ENCODE results near the gene SPATS2L.

The SPATS2L gene

DNA sequence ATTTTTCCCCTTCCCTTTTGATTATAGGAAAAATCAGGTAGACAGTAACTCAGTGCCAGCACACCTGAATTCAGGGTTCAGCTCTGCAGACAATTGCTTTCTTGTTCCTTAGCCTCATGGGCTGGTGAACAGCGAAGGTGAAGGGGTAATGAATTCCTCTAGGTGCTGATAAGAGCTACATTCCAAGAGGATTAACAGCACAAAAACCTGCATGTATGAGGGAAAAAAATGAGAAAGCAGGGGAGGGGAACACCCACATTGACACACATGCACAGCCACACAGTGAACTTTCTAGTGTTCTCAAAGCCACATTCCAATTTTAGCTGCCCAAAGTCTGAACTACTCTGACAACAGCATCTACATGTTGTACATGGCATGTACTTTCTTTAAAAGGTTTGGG lies 46.1 kb downstream of the SPATS2L start:
- no peak for DNase-seq

DNA sequence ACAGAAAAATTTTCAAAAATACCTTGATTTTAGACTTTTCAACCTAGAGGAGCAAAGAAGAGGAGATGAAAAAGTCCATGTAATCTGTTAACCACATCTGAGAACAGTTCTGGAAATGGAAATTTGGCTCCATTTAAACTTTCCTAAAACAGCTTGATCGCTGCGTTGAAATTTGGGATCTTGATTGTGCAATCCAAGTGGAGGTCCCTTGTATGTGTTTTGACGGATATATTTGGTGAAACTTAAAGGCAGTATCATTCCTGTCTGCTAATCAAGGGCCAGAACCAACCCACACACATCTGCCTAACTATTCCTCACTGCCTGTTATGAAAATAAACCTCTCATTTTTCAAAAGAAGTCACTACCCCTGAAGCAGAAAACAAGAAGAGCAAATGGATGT lies 46.6 kb downstream of the SPATS2L start:
- DNase-seq, result no peak

DNA sequence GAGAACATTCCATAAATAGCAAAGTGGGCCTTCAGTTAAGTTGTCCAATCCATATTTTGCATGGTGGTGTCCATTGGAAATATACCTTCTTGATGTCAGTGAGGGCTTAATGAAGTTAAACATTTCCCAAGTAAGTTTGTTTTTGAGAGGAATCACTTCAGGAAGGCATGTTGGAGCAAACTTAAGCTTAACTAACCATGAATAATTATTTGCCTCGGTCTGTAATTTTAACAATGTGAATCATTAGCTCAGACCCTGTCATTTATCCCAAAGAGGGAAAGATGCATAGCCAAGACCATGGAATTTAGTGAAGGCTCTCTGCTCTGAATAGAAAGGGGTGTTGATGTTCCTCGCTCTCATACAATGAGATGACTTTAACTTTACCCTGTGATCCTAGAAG lies 47.4 kb downstream of the SPATS2L start:
- no peak for DNase-seq

DNA sequence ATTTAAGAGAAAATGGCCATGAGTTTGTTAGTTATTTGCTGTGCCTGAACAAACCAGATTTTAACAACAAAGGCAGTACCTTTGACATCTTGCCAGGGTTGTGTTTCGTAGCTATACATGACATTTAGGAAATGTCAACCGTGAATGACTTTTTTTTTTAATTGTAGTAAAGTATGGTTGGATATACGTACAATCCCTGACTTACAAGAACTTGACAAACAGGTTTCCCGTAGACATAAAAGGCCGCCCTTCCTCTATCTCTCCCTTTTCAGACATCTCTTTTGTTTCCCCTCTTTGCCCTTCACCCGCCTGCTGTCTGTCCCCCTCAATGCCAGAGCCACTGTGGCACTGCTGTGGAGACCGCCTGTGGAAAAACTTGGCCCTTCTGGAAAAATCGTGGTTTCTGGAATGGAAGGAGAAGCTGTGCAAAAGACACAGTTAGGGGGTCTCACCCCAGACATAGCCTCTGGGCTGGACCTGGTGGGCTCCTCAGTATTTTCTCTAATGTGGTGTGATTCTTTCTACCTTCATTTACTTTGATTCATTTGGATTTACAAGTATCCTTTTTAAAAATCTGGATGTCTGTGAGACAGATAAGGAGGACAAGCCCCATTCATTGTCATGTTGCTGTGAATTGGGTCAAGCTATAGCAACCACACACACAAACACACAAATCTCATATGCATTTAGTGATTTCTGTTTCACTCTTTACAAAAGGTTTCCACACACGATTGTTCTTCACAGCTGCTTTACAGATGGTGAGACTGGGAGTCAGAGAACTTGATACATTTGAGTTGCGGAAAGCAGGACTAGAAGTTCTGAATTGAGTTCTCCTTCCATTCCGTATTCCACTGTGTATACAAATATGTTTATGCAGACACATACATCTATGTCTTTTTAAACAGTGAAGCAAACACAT lies 48.6 kb downstream of the SPATS2L start:
- no peak for DNase-seq

DNA sequence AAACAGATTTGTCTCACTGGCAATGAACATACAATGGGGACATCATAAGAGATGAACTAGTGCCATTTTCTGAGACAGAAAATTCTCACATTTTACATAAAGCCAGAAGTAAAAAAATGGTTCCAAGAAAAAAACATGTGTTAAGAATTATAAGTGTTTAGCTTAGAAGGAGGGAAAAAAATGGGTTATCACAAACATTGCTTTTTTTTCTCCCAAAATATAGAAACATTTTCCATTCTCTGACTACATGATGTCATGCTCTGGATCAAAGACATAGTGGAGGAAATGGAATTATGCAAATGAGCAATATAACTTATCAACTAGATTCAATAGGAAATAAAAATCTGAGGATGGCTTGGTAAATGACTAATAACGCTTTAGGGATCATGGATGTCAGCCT lies 49.8 kb downstream of the SPATS2L start:
- DNase-seq, result no peak

DNA sequence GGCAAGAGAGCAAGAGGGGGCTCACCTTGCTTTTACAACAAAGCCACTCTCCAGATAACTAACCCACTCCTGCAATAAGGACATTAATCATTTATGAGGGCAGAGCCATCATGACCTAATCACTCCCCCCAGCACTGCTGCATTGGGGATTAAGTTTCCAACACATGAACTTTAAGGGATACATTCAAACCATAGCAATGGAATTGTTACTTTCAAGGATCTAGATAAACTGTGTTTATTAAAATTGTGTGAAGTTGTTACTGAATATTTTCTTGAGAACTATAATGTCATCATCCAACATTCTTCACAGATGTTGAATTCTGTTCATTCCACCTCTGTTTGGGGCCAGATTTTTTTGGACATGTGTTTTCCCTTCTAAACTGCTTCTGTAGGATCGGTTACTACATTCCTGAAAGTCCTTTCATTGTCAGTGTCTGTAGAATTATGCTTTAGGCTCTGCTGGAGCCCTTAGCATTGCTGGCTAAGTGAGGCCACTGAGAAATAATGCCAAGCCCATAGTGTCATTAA lies 50.4 kb downstream of the SPATS2L start:
- no peak for DNase-seq

DNA sequence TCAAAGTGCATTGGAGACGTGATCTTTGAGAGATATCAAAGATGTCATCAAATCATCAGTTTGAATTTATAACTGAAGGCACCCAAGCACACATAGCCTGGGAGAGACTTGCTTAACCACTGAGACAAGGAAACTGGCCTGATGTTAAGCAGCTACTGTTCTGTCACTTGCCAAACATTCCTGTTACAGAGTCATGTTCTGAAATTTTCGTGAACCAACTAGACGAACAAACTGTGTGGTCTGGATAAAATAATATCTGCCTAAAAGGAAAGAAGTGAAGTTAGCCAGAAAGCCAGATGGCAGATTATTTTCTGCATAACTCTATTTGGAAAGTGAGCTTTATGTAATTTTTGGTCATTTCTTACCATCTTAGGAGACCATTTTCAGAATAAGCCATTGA lies 51.4 kb downstream of the SPATS2L start:
- no peak for DNase-seq

DNA sequence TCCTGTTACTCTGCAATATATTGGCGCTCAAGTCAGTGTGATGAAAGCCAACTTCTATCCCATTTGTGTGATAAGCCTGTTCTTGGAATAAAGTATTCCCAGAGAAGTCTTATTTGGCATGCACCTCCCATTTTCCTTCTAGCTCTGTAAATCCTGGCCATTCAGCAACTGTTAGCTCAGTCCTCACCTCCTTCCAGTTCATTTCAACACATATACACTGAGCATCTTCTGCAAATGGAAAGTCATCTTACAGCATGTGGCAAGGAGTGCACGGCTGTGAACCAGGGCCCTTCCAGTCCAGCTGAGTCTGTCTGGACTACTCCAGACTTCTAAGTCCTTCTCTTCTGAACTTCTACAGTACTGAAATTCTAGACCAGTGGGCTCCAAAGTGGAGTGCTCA lies 53.1 kb downstream of the SPATS2L start:
- DNase-seq, result no peak

DNA sequence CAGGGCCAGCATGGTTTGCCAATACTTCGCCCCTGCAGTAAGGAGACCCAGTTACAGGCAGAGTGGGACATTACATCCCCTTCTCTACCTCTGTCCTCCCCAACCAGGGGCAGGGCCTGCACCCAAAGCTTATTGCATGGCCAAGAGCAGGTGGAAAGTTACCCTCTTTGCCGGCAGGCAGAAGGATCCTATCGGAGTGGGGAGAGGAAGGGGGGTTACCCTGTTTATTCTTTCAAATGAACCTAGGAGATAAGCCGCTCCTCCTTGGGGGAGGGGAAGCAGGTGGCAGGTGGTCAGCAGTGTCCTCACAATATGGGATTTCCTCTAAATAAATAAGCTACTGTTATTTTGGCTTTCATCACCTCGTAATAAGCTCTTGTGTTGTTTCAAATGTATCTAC lies 53.9 kb downstream of the SPATS2L start:
- DNase-seq, result no peak

DNA sequence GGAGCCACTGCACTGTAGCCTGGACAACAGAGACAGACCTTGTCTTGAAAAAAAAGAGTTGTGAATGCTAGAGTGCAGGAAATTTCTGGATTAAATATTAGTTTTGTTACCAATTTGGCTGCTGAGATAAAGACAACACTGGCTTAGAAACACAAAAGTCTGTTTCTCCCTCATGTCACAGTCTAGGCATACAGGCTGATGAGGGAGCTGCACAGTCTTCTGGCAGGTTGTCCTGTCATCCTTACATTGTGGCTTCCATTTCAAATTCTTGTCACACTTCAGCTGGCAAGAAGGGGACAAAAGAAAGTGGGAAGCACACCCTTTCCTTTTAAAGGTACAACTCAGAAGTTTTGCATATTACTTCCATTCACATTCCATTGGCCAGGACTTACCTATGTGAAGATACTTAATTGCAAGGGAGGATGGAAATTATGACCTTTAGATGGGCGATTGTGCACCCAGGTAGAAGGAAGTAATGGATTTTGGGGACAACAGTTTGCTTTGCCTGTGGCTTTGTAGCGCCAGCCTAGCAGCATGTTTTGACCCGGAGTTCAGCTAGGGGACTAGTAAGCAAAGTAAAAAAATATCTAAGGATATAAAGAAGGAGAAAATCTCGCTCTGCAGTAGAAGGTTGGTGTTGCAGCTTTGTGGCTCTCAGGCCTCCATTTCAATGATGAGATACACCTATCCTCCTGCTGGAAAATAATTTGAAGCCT lies 55.9 kb downstream of the SPATS2L start:
- DNase-seq, result no peak

DNA sequence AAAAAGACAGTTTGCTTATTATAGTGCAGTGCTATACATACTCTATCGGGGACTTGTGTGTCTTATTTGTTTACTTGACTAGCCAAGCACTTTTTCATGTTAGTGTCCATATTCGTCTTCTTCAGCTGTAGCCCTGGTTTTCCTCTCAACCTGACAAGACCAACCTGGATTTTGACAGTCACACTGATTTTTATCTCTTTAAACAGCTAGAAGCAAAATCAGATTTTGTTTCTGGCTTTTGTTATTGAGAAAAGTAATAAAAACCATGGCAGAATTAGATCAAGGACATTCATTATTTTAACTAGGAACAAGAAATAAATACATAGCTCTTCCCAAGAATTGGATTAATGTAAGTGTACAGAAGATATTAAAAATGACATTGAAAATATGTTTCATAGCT lies 56.8 kb downstream of the SPATS2L start:
- no peak for DNase-seq

DNA sequence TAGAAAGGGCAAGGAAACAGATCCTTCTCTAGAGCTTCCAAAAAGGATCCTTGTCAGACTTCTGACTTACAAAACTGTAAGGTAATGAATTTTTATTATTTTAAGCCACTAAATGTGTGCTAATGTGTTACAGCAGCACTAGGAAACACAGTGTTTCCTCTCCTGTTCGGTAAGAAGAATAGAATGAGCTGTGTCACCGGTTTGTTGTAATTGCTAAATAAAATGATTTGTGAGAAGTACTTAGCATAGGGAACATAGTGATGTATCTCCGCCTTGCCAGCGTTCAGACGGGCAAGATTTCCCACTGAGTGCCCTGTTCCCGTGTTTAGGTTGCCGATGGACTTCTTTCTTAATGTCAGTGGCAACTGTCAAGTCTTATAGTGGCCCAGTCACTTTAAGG lies 57.6 kb downstream of the SPATS2L start:
- DNase-seq, result no peak

DNA sequence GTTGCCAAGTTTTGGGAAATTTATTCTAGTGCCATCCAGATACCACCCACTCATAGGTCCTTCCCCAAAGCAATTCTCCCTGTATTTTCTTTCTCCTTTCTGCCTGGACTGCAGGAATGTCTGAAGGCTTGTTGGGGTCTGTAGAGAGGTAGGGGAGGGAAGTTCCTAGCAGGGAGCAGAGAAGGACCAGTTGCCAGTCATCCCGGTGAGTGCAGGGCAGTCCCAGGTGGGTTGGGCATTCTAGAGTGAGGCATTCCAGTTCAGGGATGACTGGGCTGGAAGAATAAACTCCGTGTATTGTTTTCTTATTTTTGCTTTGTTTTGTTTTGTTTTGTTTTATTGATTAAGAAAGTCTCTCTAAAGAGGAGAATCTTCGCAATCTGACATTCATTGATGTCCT lies 58.1 kb downstream of the SPATS2L start:
- no peak for DNase-seq

DNA sequence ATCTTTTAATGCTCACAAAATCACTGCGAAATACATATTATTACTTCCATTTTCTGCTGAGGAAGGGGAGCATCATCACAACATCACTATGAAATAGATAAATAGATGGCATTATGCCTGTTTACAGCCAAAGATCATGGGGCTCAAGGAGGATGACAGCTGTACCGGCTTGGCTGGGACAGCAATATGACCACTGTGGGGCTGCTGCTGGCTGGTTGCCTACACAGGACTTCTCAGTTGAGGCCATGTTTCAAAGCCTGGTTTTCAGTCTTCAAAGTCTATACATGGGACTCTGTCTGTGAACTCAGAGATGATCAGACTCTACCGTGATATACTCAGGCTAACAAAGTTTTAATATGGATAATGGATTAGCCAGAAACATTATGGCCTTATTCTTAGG lies 58.7 kb downstream of the SPATS2L start:
- no peak for DNase-seq

DNA sequence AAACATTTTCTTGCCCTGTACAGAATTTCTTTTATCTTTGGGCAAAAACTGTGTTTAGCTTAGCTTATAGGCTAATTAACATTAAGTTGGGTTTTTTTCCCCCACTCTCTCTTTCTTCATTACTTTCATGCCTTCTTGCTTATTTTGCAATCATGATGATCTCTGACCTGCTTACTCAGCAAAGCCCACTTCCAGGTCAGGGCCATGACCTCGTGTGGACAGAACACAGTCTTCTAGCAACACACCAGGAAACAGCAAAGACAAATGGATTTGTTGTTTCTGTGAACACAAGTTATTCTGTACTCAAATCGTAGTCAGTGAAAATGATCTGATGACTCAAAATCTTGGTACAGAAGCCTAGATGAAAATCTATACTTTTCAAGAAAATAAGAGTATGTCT lies 60.7 kb downstream of the SPATS2L start:
- no peak for DNase-seq

DNA sequence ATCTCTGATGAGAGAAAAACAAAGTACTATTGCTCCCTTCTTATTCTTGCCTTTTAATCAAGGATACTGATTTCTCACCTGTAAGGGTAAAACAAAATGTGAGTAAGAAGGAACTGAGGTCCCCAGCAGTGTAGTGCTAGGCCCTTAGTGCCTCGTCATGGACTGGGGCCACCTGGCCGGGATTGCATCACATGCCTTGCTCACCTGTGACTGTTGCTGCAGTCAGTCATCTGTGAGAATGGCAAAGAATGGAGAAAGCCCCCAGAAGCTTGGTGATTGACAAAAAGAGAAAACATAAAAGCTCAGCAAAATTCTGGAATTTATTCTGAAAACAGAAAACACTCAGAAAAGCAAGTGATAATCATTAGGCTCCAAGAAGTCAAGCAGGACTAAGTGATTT lies 63.4 kb downstream of the SPATS2L start:
- no peak for DNase-seq

DNA sequence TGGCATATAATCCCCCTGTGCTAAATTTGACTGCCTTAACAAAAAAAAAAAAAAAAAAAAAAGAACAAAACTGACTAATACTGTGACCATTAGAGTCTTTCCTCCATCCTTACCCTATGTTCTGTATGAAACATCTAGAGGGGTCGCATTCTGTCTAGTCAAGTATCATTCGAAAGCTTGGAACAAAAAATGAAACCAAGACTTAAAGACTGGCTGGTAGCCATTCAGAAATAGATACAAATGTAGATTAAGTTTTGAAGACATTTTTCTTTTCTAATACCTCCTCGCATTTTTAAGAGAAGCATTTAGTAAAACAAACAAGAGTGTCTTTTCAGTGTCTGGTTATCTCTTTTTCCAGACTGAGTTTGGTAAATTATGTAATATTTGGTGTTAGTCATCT lies 66.7 kb downstream of the SPATS2L start:
- DNase-seq, result no peak

DNA sequence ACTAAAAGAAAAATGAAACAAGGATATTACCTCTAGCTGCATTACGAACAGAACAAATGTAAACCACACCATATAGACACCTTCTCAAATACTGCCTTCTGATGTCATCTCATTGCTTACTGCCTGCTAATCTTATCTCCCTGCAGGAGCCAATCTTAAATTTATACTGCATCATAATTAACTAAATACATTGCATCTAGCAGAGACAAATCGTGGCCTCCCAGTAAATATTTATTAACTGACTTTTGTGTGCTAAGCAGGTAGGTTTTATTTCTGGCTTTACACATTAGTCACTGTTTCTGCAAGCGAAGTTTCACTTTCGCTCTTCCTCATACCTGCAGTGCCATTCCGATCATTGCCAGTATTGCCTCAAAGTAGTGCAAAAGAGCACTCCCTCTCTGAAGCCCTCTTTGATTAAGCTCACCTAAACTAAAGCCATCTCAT lies 67.5 kb downstream of the SPATS2L start:
- no peak for DNase-seq

DNA sequence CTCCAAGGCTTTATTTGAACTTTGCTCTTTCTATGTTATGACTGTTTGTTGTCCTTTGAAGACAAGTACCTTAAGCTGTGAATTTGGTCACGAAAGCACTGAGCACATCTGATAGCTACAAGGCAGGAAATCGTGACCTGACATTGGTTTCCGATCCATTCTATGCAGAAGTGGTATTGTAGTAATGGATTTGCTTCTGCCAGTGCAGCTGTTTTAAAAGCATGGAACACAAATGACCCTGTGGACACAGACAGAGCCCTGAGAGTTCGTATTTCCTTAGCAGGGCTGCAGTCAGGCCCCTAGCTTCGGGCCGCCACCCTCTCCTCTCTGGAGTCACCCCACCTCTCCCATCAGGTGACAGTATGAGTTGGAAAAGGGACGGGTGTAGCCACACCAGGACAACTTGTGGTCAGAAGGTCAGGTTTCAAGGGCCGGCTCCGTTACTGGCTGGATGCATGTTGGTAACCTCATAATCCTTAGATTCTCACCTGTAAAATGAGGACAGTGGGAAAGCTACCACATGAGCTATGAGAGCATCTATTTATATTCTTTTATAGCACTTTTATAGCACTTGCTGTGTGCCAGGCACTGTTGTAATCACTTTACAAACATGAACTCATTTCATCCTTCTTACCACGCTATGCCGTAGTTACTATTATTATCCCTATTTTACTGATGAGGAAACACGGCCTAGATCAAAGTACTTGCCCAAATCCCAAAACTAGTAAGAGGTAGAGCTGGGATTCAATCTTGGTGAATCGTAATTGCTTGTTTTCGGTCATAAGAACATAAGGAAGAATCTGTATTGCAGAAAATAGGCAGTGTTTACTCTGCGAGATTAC lies 70.2 kb downstream of the SPATS2L start:
- DNase-seq, result no peak

DNA sequence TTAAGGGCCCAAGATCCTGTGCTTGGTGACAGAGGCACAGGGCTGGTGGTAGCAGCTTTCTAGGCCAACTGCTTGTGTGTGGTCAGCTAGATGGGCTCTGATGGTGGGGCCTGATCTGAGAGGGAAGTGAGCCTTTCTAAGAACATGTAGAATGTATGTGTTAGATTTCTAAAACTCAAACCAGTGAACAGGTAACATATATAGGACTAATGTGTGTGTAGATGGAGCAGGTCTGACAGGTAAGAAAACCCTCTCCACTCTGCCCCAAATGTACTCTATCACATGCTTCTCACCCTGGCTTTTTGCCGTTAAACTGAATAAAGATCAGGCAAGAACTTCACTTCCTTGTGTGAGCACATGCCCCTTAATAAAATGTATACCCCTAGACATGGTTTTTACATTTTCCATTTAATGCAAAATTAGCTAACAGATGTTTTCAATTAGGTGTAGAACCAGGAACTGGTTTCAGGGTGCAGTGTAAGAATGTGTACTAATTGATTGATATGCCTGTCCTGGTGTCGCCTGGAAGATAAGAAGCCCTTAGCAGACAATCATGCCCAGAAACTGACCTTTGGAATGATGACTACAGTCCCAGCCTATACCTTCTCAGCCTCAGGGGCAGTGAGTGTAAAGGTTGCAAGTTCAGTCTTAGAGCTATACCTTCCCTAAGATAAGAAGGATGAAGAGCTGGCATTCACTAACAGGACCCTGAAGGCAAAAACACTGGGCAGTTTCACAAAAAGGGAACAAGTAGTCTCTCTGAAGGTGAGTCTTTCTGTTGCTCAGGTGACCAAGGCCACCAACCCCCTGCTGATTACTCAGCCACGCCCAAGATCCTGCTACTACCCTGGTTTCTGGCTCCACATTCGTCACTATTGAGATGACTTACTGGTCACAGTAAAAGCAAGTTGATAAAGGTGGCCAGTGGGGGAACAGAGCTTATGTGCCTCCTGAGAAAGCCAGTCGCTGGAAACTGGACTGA lies 71.2 kb downstream of the SPATS2L start:
- no peak for DNase-seq

DNA sequence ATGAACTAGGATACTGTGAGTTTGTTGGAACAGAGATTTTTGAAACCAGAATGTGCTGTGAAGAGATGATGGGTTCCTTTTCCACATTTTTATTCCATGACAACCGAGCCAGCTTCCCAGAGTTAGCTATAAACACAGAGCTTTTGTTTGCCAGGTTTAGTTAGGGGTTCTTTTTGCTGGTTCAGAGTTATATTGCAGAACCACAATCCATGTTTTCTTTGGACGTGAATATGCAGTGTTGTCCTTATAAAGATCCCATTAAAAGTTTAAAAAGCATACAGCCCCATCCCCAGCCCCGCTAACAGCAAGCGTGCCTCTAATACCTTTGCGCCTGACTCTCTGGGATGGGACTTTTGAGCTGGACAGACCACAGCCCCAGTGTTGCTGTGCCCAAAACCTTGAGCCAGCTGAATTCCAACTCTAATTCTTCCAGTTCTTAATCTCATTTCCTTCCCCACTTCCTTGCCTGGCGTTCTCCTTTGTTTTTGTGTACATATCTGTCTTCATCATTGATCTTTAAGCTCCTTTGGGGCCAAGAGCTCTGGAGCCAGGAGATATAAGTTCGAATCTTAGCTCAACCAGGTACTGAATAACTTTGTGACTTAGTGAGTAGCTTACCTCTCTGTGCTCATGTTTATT lies 72.3 kb downstream of the SPATS2L start:
- no peak for DNase-seq
